ENCODE measurements around the gene EPHA2.
A peak's percentile ranks its signal among the peaks of the same experiment; 100 is the strongest.

EPHA2 gene

DNA sequence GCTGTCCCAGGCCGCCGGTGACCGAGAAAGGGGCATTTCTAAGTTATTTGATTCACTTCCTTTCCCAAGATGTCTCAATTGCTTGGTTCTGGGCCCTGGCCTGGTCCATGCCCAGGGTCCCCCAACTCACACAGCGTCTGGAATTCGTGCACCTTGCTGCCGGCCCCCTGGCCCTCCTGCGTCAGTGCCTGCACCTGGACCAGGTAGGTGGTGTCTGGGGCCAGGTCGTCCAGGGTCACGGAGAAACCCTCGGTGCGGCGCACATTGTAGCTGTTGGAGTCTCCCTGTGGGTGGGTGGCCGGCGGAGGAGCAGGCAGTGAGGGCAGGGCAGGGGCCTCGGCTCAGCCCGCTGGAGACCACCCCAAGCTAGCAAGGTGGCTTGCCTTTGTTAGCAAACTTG, 21.0 kb downstream of the EPHA2 start:
- DNase-seq (ENCODE audit: low read depth), result no peak

GRCh38 chr1:16134066-16134801, 21.6 kb downstream of the EPHA2 start:
- DNase-seq (ENCODE audit: low read depth), result peak; percentile 79

- no peak for DNase-seq (ENCODE audit: low read depth)
Measured at GRCh38 chr1:16133007-16133961, 22.6 kb downstream of the EPHA2 start.

DNA sequence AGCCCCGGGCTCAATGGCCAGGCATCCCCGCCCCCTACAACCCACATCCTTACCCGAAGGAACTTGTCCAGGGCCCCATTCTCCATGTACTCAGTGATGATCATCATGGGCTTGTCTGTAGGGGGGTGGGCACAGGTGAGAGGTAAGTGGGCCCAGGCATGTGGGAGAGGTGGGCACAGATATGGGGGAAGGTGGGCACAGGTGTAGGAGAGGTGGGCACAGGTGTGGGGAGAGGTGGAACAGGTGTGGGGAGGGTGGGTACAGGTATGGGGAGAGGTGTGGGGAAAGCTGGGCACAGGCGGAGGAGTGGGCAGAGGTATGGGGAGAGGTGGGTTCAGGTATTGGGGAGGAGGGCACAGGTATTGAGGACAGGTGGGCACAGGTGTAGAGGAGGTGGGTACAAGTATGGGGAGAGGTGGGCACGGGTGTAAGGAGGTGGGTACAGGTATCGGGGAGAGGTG, 23.5 kb downstream of the EPHA2 start:
- DNase-seq (ENCODE audit: low read depth), result no peak

DNA sequence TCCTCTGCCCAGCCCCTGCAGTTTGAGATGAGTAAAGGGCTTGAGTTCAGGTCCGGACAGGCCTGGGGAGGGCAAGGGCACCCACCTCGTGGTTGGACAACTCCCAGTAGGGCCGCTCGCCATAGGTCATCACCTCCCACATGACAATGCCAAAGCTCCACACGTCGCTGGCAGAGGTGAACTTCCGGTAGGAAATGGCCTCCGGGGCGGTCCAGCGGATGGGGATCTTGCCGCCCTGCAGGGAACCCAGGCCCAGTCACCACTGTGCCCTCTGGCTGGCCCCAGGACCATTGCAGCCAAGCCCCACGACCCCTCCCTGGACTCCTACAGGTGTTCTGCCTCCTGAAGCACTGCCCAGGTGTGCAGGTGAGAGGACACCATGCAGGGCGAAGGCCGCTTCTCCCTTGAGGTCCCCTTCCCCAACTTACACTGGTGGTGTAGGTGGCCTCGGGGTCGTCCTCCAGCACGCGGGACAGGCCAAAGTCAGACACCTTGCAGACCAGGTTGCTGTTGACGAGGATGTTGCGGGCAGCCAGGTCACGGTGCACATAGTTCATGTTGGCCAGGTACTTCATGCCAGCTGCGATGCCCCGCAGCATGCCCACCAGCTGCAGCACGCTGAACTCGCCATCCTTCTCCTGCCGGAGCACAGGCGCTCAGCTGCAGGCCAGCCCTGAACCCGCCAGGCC, 24.1 kb downstream of the EPHA2 start:
- DNase-seq (ENCODE audit: low read depth), result no peak

GRCh38 chr1:16130827-16131226, 25.0 kb downstream of the EPHA2 start:
- DNase-seq (ENCODE audit: low read depth), result no peak

DNA sequence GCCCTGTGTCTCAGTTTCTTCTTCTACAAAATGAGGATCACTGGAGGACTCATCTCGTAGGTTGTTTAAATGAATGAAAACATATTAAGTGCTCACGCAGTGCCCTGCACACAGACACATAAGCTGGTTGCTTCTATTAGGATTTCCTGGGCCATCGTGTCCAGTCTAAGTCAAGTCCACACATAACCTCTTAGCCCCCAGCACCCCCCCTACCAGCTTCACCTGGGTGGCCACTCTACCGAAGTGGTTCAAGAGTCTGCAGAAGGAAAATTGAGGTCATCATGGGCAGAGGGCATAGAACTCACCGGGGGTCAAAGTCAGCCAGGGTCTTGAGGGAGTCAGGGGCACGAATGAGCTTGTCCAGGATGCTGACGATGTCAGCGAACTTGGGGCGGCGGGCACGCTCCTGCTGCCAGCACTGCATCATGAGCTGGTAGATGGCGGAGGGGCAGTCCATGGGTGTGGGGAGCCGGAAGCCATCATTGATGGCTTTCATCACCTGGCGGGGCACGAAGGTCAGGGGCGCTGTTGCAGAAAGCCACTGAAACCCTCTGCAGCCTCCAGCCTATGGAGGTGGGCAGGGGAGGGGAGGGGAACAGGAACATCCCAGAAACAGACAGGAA, 25.8 kb downstream of the EPHA2 start:
- no peak for DNase-seq (ENCODE audit: low read depth)

- DNase-seq (ENCODE audit: low read depth), result no peak
Measured at GRCh38 chr1:16129316-16129715, 26.6 kb downstream of the EPHA2 start.

GRCh38 chr1:16128338-16128741, 27.5 kb downstream of the EPHA2 start:
- DNase-seq (ENCODE audit: low read depth), result no peak

- no peak for DNase-seq (ENCODE audit: low read depth)
Measured at GRCh38 chr1:16127676-16128337, 28.1 kb downstream of the EPHA2 start.

DNA sequence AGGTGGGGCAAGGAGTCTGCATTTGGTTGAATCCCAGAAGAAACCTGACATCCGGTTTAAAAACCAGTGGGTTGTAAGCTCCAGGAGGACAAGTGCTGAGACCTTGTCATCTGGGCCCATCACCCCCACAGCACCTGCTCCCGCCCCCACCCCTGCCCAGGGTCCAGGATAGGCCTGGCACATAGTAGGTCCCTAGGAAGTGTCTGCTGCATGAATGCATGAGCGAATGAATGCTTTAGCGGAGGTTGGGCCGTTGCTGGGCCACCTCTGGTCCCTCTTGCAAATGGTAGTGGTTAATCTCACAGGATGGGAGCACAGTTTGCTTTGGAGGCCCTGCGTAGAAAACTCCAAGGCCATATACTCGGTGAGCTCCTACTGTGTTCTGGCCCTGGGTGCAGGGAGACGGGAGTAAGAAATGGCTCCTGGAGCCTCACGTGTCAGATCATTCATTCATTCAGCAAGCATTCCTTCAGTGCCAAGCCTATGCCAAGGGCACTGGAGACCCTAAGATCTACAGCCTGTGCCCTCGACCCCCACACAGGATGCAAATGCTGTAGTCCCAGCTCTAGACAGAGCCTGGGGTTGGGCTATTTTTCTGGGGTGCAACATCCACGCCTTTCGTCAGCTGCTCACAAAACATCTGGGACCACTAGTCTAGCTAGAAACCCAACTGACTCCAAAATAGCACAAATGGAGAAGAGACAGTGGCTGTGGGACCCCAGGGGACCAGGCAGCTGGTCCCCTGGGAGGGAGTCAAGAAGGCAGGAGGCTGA, 28.9 kb downstream of the EPHA2 start:
- DNase-seq (ENCODE audit: low read depth), result no peak

GRCh38 chr1:16126160-16126559, 29.7 kb downstream of the EPHA2 start:
- DNase-seq (ENCODE audit: low read depth), result no peak

DNA sequence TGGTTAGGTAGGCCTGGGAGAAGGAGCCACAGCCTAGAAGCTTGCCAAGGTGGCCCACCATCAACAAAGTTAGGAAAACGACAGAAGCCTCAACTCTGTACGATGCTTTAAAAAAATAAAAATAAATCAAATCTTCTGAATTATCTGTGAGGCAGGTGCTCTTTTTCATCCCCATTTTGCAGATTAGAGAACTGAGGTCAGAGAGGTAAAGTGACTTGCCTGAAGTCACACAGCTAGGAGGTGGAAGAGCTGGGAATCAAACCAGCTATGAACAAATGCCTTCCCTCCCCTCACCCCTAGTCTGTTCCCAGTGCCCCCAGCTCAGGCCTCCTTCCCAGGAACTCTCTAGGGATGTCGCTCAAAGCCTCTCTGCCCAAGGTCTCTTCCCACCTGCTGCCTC, 30.4 kb downstream of the EPHA2 start:
- no peak for DNase-seq (ENCODE audit: low read depth)

DNA sequence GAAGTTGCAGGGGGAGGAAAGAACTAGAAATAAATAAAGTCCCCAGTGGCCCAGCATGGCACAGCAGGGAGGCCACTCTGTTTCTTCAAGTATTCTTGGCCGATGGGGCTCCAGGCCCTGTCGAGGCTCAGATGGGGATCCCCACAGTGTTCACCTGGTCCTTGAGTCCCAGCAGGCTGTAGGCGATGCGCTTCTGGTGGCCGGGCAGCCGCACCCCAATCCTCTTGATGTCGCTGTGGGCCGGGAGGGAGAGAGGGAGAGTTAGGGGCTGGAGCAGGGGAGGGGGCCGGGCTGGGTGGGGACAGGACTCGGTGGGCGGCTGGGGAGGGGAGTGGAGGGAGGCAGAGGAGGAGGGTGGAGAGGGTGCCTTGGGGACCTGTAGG, 30.8 kb downstream of the EPHA2 start:
- DNase-seq (ENCODE audit: low read depth), result no peak

DNA sequence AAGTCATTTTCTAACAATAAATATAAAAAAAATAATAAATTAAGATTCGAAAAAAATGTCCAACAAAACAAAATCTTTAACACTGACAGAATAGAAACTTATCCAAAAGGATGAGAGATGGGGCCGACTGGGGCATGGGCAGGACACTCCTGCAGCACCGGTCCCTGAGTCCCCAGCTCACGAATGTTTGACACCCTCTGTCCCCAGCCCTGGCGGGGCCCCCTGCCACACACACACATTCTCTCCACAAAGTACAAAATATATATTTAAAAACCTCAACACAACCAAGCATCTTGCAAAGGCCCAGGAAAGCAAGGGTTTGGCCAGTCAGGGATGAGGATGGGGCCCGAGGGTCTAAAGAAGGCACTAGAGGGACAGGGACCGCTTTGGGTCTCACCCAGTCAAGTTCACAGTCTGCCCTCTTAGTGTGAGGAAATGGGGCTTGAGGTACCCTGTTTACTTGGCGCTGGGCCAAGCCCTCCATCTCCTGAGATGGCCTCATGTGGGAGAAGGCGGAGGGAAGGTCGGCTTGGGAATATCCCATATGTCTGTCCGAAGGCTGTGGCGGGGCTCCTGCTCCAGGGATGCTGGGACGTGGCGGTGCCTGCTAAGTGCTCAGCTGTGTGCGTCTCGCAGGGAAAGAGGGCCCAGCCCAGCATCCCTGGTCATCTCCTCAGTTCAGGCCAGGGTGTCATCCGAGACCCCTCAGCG, 31.3 kb downstream of the EPHA2 start:
- no peak for DNase-seq (ENCODE audit: low read depth)

- DNase-seq (ENCODE audit: low read depth), result peak; percentile 98
Measured at GRCh38 chr1:16122916-16123315, 33.0 kb downstream of the EPHA2 start.

GRCh38 chr1:16122350-16122881, 33.5 kb downstream of the EPHA2 start:
- no peak for DNase-seq (ENCODE audit: low read depth)

DNA sequence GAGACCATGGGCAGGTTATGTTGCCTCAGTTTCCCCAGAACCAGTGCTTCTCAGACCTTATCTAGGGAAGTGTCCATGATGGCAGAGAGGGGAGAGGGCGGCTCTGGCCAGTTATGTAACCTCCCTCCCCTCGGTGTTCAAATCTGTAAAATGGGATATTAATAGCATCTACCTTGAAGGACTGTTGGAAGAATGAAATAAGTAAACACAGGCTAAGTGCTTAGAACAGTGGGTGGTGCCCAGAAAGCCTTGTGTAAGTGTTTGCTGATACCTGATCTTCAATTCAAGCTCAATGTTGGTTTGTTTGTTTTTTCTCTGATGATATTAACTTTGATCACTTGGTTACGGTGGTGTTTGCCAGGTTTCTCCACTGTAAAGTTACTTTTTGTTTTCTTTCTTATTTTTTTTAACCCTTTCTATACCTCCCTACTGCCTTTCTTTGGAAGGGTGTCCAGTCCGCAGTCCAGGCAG, 34.9 kb downstream of the EPHA2 start:
- DNase-seq (ENCODE audit: low read depth), result no peak

- no peak for DNase-seq (ENCODE audit: low read depth)
Measured at GRCh38 chr1:16120407-16120806, 35.5 kb downstream of the EPHA2 start.

DNA sequence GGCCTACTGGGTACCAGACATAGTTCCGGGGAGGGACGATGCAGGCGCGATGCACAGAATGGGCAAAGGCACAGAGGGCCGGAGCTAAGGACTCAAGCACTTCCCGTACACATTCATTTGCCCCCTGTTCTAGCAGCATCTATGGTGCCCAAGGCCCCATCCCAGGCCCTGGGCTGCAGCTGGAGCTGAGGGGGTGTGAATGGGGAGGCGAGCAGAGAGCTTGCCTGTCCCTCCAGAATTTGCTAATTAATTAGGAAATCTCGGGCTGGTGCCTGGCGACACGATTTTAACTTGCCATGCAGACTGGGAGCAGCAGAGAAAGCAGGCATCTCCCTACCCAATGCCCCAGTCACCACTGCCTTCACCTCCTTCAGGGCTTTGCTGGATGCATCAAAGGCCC, 35.9 kb downstream of the EPHA2 start:
- no peak for DNase-seq (ENCODE audit: low read depth)
